OCI-LY7 (cell line): ENCODE measurements around the gene ITGB4. TPM values are rescaled to one million over a fixed set of nuclear protein-coding genes. Genes with fewer than 3 reads are reported as not detected.
A peak's percentile ranks its signal among the peaks of the same experiment; 100 is the strongest.

Experiments
- BruUV-seq: library from RNA; stranded (reverse); fragments of 400-500 nt; replicated peaks from 2 replicates; lab custom pipeline; 2021; lab: Mats Ljungman, UMichigan
- CTCF ChIA-PET: fragments of 300-600 bp; sonication (Branson Sonifier 250); formaldehyde crosslinking; loops from one replicate; lab custom pipeline; 2022; ENCODE audit warnings: antibody characterized with exemption; ENCODE audit not compliant: unreplicated experiment; lab: Charles Lee
- POLR2A ChIA-PET: fragments of 300-600 bp; sonication (Branson Sonifier 250); formaldehyde crosslinking; loops from one replicate; lab custom pipeline; 2022; ENCODE audit warnings: antibody characterized with exemption; lab: Charles Lee
- DNase-seq: peaks from one replicate; pipeline ENCODE4 v3.0.0-alpha.2; 2015; ENCODE audit warnings: low spot score
- H2AFZ ChIP-seq: fragments of 200-600 bp; sonication (generic), shearing (Covaris generic); 2 replicates; pipeline ENCODE4 v1.6.1; 2014; ENCODE audit warnings: mild to moderate bottlenecking, antibody characterized with exemption, low read length, moderate library complexity
- H3K27ac ChIP-seq: fragments of 200-600 bp; sonication (generic); 2 replicates; pipeline ENCODE4 v1.5.1; 2014; ENCODE audit warnings: mixed run types, low read depth, mild to moderate bottlenecking, moderate library complexity, low read length, inconsistent platforms; ENCODE audit not compliant: poor library complexity, severe bottlenecking
- H3K36me3 ChIP-seq: fragments of 200-600 bp; sonication (generic); 2 replicates; pipeline ENCODE4 v1.6.1; 2014; ENCODE audit warnings: mild to moderate bottlenecking, antibody characterized with exemption, low read length, moderate library complexity, mixed read lengths; ENCODE audit not compliant: insufficient read depth
- H3K4me1 ChIP-seq: fragments of 200-600 bp; sonication (generic); 2 replicates; pipeline ENCODE4 v1.5.1; 2014; ENCODE audit warnings: mild to moderate bottlenecking, low read length; ENCODE audit not compliant: insufficient read depth, poor library complexity, severe bottlenecking
- H3K4me2 ChIP-seq: fragments of 200-600 bp; sonication (generic); 2 replicates; pipeline ENCODE4 v1.6.1; 2014; ENCODE audit warnings: mild to moderate bottlenecking, low read length
- H3K4me3 ChIP-seq: fragments of 200-600 bp; sonication (generic); 2 replicates; pipeline ENCODE4 v1.5.1; 2014; ENCODE audit warnings: mild to moderate bottlenecking, low read depth, low read length; ENCODE audit not compliant: poor library complexity, severe bottlenecking
- H3K79me2 ChIP-seq: fragments of 200-600 bp; sonication (generic); 2 replicates; pipeline ENCODE4 v1.6.1; 2016; ENCODE audit warnings: low read depth, mild to moderate bottlenecking, low read length, moderate library complexity, mixed read lengths; ENCODE audit not compliant: insufficient read depth
- H3K9me2 ChIP-seq: fragments of 200-600 bp; sonication (generic); 2 replicates; pipeline ENCODE4 v1.6.1; 2016; ENCODE audit warnings: mild to moderate bottlenecking, low read length, mixed read lengths; ENCODE audit not compliant: insufficient read depth
- H3K9me3 ChIP-seq: fragments of 200-600 bp; sonication (generic); 2 replicates; pipeline ENCODE4 v1.6.1; 2014; ENCODE audit warnings: mild to moderate bottlenecking, mixed run types, low read length, mixed read lengths
- H4K20me1 ChIP-seq: fragments of 200-600 bp; sonication (generic); 2 replicates; pipeline ENCODE4 v1.6.1; 2014; ENCODE audit warnings: mild to moderate bottlenecking, antibody characterized with exemption, low read length, moderate library complexity, mixed read lengths; ENCODE audit not compliant: insufficient read depth
- EZH2phosphoT487 ChIP-seq: fragments of 200-600 bp; sonication (generic); IDR thresholded peaks from 2 replicates; pipeline ENCODE4 v1.6.1; 2018; ENCODE audit warnings: low read depth, borderline replicate concordance, mild to moderate bottlenecking, mixed run types, antibody characterized with exemption, low read length, moderate library complexity, mixed read lengths
- intact Hi-C: fragments of 100-400 bp; cut with micrococcal nuclease; formaldehyde crosslinking; loops from one replicate; pipeline ENCODE4 v1.10.0; 2022; ENCODE audit not compliant: unreplicated experiment
- total RNA-seq, 2 experiments: library from RNA; depleted of rRNA in 1 of 2; stranded (reverse); fragments of >200 nt in 1 of 2; shearing (Covaris generic) in 1 of 2; gene quantifications; 2 replicates each; pipeline ENCODE4 v1.2.3, GENCODE V29; 2014 to 2022
- TF ChIP-seq, protein P1 (sequence below): fragments of 200-600 bp; sonication (generic); conservative IDR thresholded peaks from 2 replicates; pipeline ENCODE4 v1.5.1; 2014; ENCODE audit warnings: mild to moderate bottlenecking, antibody characterized with exemption, low read length, moderate library complexity, mixed read lengths

The ITGB4 gene
- total RNA-seq, 2 experiments from 2014 or later, result 0.66 to 3.9 TPM

DNA sequence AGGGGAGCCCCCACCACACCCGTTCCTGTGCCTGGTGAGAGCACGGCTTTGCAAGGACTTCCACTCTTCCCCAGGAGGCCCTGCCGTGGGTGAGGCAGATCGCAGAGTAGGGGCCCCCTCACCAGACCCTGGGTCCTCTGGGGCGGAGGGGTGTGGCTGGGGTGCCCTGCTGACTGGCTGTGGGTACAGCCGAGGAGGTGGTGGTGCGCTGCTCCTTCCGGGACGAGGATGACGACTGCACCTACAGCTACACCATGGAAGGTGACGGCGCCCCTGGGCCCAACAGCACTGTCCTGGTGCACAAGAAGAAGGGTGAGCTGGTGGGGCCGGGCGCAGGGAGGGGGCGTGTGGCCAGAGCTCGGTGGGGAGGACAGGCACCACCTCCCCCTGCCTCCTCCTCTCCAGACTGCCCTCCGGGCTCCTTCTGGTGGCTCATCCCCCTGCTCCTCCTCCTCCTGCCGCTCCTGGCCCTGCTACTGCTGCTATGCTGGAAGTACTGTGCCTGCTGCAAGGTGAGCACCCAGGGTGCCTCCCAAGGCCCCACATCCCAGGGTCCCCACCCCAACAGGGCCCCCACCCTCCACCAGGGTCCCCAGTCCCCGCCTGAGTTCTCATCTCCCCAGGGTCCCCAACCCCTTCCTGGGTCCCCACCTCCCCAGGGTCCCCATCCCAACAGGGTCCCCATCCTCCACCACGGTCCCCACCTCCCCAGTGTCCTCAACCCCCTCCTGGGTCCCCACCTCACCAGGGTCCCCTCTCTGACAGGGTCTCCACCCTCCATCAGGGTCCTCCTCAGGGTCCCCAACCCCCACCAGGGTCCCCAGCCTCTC, 16.1 kb downstream of the ITGB4 start:
- POLR2A ChIA-PET, result interaction anchor here (0.5 to 1.7 kb wide), 26 partner anchors 8 to 583 kb away, joined by 3 to 13 read pairs (median 4); partner anchors contain the start of genes RECQL5, SAP30BP and SMIM5
- Histone ChIP-seq H2AFZ (peak overlapping the region; percentile 50; the same call in 1 of the 2 replicates), H3K36me3 (no peaks in the 10 kb centered on the region)

DNA sequence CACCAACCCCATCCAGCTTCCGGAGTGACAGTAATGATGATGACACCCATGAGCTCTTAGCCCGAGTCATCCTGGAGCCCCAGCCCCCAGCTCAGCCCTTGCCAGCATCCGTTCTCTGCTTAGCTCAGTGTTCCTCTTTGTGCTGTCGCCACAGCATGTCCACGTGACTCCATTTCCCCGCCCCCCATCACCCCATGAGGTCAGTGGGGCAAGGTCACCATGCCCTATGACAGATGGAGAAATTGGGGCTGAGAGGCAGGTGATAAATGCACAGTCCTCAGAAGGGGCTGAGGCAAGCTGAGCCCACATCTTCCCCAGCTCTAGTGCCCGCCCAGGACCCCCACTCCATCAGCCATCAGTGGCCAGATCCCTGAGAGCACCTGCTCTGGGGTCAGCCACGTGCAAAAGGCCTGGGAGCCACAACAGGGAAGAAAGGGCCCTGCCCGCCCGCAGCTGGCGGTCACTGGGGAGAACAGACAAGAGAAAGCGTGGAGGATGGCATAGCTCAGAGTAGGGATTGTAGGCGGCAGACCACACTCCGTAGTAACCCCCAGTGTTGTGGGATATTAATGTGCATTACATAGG, 17.1 kb downstream of the ITGB4 start:
- Histone ChIP-seq H3K9me3 (no peaks in the 10 kb centered on the region), H3K9me2 (no peaks in the 10 kb centered on the region), H3K79me2 (no peaks in the 10 kb centered on the region), H3K4me3 (peak overlapping the region; percentile 20), H3K4me2 (peak overlapping the region; percentile 17), H3K27ac (peak overlapping the region; percentile 15), H3K4me1 (peaks cover 23% of the 10 kb centered on the region), H2AFZ (peak overlapping the region; percentile 50; the same call in 1 of the 2 replicates), H3K36me3 (no peaks in the 10 kb centered on the region), H4K20me1 (no peaks in the 10 kb centered on the region)
- BruUV-seq, result no TSS peak
- peak; percentile 80 for DNase-seq
- TF ChIP-seq EZH2phosphoT487, result no peak
- TF ChIP-seq, protein P1, sequence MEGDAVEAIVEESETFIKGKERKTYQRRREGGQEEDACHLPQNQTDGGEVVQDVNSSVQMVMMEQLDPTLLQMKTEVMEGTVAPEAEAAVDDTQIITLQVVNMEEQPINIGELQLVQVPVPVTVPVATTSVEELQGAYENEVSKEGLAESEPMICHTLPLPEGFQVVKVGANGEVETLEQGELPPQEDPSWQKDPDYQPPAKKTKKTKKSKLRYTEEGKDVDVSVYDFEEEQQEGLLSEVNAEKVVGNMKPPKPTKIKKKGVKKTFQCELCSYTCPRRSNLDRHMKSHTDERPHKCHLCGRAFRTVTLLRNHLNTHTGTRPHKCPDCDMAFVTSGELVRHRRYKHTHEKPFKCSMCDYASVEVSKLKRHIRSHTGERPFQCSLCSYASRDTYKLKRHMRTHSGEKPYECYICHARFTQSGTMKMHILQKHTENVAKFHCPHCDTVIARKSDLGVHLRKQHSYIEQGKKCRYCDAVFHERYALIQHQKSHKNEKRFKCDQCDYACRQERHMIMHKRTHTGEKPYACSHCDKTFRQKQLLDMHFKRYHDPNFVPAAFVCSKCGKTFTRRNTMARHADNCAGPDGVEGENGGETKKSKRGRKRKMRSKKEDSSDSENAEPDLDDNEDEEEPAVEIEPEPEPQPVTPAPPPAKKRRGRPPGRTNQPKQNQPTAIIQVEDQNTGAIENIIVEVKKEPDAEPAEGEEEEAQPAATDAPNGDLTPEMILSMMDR, result no peak
- POLR2A ChIA-PET, result interaction anchor here (0.6 to 1.7 kb wide), 25 partner anchors 9 to 523 kb away, joined by 3 to 13 read pairs (median 4); partner anchors contain the start of genes RECQL5, SAP30BP and SMIM5
- intact Hi-C loops, result no loop called here
- CTCF ChIA-PET, result interaction anchor here (0.5 to 2.1 kb wide), 16 partner anchors 7 to 647 kb away, joined by 3 to 19 read pairs (median 4); partner anchors contain the start of genes EXOC7, ITGB4 and SMIM5

More for the DNA sequence above, 16.1 kb downstream of the ITGB4 start:
- peak overlapping the region; percentile 17 for H3K4me2 ChIP-seq
- H3K4me1 ChIP-seq, result peaks cover 23% of the 10 kb centered on the region
- TF ChIP-seq, protein P1, result no peak
- no peaks in the 10 kb centered on the region for H3K9me2 ChIP-seq
- CTCF ChIA-PET, result interaction anchor here (0.6 to 2.1 kb wide), 10 partner anchors 8 to 136 kb away, joined by 3 to 19 read pairs (median 4); partner anchors contain the start of genes ITGB4 and SMIM5
- H4K20me1 ChIP-seq, result no peaks in the 10 kb centered on the region
- H3K9me3 ChIP-seq, result no peaks in the 10 kb centered on the region
- DNase-seq, result no peak
- BruUV-seq, result no TSS peak
- intact Hi-C loops, result no loop called here
- peak overlapping the region; percentile 15 for H3K27ac ChIP-seq
- peak overlapping the region; percentile 20 for H3K4me3 ChIP-seq
- H3K79me2 ChIP-seq, result no peaks in the 10 kb centered on the region
